Measurements from ENCODE around the gene GGT1.

Gene GGT1

DNA sequence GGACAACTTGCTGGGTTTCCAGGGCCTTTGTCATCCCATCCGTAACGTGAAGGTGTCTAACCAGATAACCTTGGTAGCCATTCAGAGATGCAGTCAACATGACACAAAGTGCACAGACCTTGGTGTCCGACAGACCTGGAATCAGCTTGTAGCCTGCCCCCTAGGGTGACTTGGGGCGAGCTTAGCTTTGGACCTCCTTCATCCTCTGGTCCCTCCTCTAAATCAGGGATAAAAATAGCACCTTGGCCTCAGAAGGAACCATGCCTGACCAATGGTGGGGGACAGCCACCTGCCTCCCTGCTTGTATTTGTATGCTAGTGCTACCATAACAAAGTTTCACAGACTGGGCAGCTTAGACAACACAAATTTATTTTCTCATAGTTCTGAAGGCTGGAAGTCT, 43.5 kb upstream of the GGT1 start:
- Histone ChIP-seq H3K4me1 (ENCODE audit: insufficient read depth, poor library complexity, severe bottlenecking) (no peaks in the 10 kb centered on the region), H3K9me3 (ENCODE audit: severe bottlenecking) (no peaks in the 10 kb centered on the region), H3K27me3 (ENCODE audit: insufficient read depth, poor library complexity, severe bottlenecking) (no peaks in the 10 kb centered on the region), H3K36me3 (ENCODE audit: low read depth) (peaks cover 59% of the 10 kb centered on the region), H3K27ac (ENCODE audit: poor library complexity, severe bottlenecking) (no peak overlapping the region), H3K4me3 (ENCODE audit: severe bottlenecking) (no peak overlapping the region)
- TF ChIP-seq, protein P1, sequence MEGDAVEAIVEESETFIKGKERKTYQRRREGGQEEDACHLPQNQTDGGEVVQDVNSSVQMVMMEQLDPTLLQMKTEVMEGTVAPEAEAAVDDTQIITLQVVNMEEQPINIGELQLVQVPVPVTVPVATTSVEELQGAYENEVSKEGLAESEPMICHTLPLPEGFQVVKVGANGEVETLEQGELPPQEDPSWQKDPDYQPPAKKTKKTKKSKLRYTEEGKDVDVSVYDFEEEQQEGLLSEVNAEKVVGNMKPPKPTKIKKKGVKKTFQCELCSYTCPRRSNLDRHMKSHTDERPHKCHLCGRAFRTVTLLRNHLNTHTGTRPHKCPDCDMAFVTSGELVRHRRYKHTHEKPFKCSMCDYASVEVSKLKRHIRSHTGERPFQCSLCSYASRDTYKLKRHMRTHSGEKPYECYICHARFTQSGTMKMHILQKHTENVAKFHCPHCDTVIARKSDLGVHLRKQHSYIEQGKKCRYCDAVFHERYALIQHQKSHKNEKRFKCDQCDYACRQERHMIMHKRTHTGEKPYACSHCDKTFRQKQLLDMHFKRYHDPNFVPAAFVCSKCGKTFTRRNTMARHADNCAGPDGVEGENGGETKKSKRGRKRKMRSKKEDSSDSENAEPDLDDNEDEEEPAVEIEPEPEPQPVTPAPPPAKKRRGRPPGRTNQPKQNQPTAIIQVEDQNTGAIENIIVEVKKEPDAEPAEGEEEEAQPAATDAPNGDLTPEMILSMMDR (IDR thresholded peaks at IDR 0.05; ENCODE audit: poor library complexity, severe bottlenecking): no peak
- no peak for ATAC-seq (ENCODE audit: low read depth)
- DNase-seq (ENCODE audit: low spot score): no peak

DNA sequence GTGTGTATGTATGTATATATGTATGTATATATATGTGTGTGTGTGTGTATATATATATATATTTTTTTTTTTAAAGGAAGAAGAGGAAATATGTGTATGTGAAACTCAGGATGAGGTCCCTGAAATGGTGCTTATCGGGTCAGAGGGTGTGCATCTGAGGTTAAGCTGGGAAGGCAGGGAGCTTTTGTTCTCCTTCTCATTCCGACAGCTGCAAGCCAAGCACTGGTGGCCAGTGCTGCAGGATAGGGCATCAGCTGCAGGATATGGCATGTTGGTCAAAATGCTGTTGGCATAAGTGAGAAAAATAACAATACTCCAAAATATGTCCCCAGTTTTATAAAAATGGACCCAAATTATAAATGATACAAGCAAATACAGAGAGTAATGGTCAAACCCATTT, 39.7 kb upstream of the GGT1 start:
- H3K4me3 ChIP-seq (ENCODE audit: severe bottlenecking): no peak overlapping the region
- DNase-seq (ENCODE audit: low spot score) (no peak), ATAC-seq (ENCODE audit: low read depth) (no peak)
- no peaks in the 10 kb centered on the region for H3K27me3 ChIP-seq (ENCODE audit: insufficient read depth, poor library complexity, severe bottlenecking)
- peaks cover 71% of the 10 kb centered on the region for H3K36me3 ChIP-seq (ENCODE audit: low read depth)
- TF ChIP-seq, protein P1 (IDR thresholded peaks at IDR 0.05; ENCODE audit: poor library complexity, severe bottlenecking): no peak
- no peaks in the 10 kb centered on the region for H3K9me3 ChIP-seq (ENCODE audit: severe bottlenecking)
- H3K4me1 ChIP-seq (ENCODE audit: insufficient read depth, poor library complexity, severe bottlenecking): no peaks in the 10 kb centered on the region
- no peak overlapping the region for H3K27ac ChIP-seq (ENCODE audit: poor library complexity, severe bottlenecking)

DNA sequence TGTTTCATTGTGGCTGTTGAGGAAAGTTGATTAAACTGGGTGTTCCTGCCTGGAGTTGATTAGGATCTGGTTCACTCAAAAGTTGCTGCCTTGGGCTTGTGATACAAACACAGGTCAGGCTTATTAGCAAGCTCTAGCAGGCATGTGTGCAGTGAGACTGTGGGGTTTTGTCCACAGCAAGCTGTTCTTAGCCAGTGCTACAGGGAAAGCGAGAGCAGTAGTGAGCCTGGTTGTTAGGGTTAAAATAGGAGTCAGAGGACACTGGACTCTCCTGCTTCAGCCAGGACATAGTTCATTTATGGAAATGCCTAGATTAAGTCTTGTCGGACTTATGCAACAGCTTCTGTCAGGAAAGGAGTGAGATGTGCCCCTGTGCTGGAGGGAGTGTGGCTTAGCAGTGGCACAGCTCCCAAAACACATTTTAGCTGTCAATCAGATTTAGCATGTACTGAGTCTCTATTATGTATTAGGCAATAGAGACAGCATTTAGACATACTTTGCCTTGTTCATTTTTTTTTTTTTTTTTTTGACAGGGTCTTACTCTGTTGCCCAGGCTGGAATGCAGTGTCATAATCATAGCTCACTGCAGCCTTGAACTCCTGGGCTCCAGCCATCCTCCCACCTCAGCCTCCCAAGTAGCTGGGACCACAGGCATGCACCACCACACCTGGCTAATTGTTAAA, 38.5 kb upstream of the GGT1 start:
- Histone ChIP-seq H3K4me3 (ENCODE audit: severe bottlenecking) (no peak overlapping the region), H3K9me3 (ENCODE audit: severe bottlenecking) (no peaks in the 10 kb centered on the region), H3K36me3 (ENCODE audit: low read depth) (peaks cover 71% of the 10 kb centered on the region), H3K4me1 (ENCODE audit: insufficient read depth, poor library complexity, severe bottlenecking) (no peaks in the 10 kb centered on the region), H3K27me3 (ENCODE audit: insufficient read depth, poor library complexity, severe bottlenecking) (no peaks in the 10 kb centered on the region), H3K27ac (ENCODE audit: poor library complexity, severe bottlenecking) (no peak overlapping the region)
- ATAC-seq (ENCODE audit: low read depth) (no peak), DNase-seq (ENCODE audit: low spot score) (no peak)
- TF ChIP-seq, protein P1 (IDR thresholded peaks at IDR 0.05; ENCODE audit: poor library complexity, severe bottlenecking): no peak

DNA sequence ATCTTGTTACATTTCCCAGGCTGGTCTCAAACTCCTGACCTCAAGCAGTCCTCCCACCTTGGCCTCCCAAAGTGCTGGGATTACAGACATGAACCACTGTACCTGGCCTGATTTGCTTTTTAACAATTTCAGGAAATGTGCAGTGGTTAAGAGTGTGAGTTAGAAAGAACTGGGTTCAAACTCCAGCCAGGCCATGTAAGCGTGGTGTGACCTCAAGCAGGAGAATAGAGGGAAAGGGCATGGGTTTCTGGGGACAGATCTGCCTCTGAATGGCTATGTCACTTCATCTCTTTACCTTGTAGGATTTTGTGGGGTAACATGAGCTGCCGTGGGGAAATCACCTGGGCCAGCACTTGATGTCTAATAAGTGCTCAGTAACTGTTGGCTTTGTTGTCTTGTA, 37.9 kb upstream of the GGT1 start:
- no peaks in the 10 kb centered on the region for H3K9me3 ChIP-seq (ENCODE audit: severe bottlenecking)
- no peaks in the 10 kb centered on the region for H3K4me1 ChIP-seq (ENCODE audit: insufficient read depth, poor library complexity, severe bottlenecking)
- H3K4me3 ChIP-seq (ENCODE audit: severe bottlenecking): no peak overlapping the region
- ATAC-seq (ENCODE audit: low read depth) (no peak), DNase-seq (ENCODE audit: low spot score) (no peak)
- TF ChIP-seq, protein P1 (IDR thresholded peaks at IDR 0.05; ENCODE audit: poor library complexity, severe bottlenecking): no peak
- H3K36me3 ChIP-seq (ENCODE audit: low read depth): peaks cover 74% of the 10 kb centered on the region
- H3K27me3 ChIP-seq (ENCODE audit: insufficient read depth, poor library complexity, severe bottlenecking): no peaks in the 10 kb centered on the region
- H3K27ac ChIP-seq (ENCODE audit: poor library complexity, severe bottlenecking): no peak overlapping the region

DNA sequence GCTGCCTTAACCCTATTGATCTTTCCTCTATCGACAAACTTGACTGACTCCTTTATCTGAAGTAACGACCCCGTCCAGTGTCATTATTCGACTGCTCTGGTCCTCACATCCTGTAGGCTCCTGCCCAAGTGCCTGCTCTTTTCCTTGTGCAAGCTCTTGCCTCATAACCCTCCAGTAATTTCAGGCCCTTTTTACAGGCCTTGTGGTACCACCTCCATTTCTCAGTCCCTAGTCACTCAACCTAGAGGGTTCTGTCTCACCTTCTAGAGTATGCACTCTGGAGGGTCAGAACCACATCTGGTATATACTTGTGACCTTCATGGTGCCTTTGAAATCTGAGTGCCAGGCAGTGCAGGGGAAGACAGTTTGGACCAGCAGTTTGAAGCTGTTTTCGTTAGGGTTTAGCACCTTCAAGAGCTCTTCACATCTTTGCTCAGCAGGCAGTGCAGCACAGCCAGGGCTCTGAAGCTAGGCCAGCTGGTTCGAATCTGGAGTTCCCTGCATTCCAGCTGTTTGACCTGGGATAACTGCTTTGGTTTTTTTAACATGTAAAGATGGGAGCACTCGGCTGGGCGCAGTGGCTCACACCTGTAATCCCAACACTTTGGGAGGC, 36.0 kb upstream of the GGT1 start:
- Histone ChIP-seq H3K4me3 (ENCODE audit: severe bottlenecking) (no peak overlapping the region), H3K9me3 (ENCODE audit: severe bottlenecking) (no peaks in the 10 kb centered on the region), H3K4me1 (ENCODE audit: insufficient read depth, poor library complexity, severe bottlenecking) (no peaks in the 10 kb centered on the region), H3K36me3 (ENCODE audit: low read depth) (peaks cover 81% of the 10 kb centered on the region), H3K27me3 (ENCODE audit: insufficient read depth, poor library complexity, severe bottlenecking) (no peaks in the 10 kb centered on the region), H3K27ac (ENCODE audit: poor library complexity, severe bottlenecking) (no peak overlapping the region)
- TF ChIP-seq, protein P1 (IDR thresholded peaks at IDR 0.05; ENCODE audit: poor library complexity, severe bottlenecking): no peak
- no peak for ATAC-seq (ENCODE audit: low read depth)
- DNase-seq (ENCODE audit: low spot score): no peak

Data from RWPE2 (cell line).